HG03095 (cell line): ENCODE data around the gene AFF1.

Experiments
- ATAC-seq: cut with Tn5 transposase; IDR thresholded peaks from one replicate; pipeline ENCODE4 v1.9.1; 2021; ENCODE audit warnings: moderate library complexity; ENCODE audit not compliant: unreplicated experiment

The AFF1 gene

GRCh38 chr4:86950831-86951525 is 16.2 kb downstream of the AFF1 start:
- ATAC-seq: no peak

DNA sequence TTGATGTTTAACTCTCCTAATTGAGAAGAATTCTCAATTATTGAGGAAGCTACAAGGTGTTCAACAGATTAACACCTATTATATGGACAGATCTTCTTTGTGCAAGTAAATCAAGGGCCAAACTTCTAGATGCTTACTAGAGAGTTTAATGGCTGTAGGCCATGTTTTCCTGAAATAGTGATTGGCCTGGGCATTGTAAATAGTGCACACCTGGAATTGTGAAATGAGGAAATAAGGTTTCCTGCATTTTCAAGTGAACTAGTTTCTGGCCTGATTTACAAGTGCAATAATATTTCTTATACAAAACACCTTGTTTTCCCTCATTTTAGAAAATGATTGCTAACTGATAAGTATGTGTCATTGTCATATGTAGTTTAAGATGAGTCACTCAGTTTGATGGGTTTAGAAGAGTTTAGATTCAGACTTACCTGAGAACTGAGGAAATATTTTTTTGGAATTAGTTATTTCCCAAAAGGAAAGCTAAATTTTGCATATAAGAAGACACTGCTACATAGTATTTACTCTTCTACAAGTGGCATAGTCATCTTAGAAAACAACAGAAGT is 21.2 kb downstream of the AFF1 start:
- no peak for ATAC-seq

- ATAC-seq: peak; percentile 39
These were observed 22.4 kb downstream of the AFF1 start for GRCh38 chr4:86957215-86957614.

- no peak for ATAC-seq
These were observed 25.0 kb downstream of the AFF1 start for GRCh38 chr4:86959588-86960500.

- no peak for ATAC-seq
These were observed 25.7 kb downstream of the AFF1 start for GRCh38 chr4:86960557-86960961.

DNA sequence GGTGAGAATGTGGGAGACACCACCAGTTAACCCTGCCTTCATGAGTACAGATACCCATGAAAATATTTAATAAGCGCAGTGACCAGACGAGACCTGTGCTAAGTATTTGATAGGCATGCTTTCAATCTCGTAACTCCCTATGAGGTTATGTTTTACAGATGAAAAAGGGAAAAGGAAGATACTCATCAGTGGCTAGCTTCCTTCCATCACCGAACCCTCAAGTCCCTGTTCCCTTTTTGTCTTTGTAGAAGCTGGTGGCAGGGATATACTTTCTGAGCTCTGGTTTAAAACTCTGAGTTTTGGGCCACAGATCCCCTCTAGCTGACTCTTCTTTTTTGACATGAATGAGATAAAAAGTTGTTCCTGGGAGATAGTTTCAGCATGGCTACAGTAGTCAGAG is 26.3 kb downstream of the AFF1 start:
- ATAC-seq: no peak

DNA sequence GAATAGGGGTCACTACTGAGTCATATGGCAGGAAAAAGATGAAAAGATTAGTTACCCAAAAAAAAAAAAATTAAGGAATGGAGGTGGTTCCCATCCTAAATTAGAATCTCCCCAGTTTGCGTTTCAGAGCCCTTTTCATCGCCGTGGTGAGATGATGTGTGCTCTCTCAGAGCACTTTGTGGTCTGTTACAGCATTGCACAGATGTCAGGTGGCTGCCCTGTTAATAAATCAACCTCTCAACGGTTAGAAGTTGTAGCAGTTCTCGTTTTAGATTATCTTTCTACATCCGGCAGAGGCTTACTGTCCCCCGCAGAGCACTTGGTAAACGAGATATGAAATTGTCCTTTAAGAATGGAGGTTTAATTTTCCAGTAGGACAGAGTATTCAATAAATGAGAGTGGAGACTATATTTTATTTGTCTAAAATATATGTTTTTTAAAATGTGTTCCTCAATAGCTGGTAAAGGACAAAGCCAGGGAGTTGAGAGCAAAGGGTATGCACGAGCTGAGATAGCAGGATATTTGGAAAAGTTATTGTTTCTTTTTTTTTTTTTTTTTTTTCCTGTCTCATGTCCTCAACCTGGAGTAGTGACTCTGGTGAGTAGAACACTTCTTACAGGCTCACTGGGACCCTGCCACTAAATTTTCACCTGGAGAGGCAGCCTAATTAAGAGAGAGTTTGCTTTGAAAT is 26.9 kb downstream of the AFF1 start:
- ATAC-seq: peak; percentile 81

DNA sequence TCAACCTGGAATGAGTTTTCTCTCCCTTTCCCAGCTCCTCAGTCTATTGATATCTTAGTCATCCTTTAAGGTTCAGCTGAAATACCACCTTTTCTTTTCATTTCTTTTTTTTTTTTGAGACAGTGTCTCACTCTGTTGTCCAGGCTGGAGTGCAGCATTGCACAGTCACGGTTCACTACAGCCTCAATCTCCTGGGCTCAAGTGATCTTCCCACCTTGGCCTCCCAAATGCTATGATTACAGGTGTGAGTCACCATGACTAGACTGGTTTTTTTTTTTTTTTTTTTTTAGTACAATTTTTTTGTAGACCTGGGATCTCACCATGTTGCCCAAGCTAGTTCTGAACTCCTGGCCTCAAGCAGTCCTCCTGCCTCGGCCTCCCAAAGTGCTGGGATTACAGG is 28.9 kb downstream of the AFF1 start:
- ATAC-seq: no peak

GRCh38 chr4:86965019-86965976 is 30.5 kb downstream of the AFF1 start:
- ATAC-seq: peak; percentile 50

DNA sequence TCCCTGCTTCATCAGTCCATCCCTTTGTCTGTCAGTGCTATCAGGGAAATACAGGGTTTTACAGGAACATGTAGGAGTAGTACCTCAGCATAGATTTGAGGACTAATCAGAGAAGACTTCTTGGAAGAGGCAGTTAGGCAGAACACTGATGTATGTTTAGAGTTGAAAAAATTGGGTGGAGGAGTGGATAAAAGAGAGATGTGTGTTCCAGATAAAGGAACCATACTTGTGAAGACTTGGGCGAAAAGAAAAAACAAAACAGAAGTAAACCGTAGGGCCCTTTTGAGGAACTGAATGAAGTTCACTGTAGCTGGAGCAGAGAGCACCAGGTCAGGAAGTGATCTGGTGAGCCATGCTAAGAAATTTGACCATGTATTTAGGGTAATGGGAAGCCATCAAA is 32.3 kb downstream of the AFF1 start:
- no peak for ATAC-seq

GRCh38 chr4:86967798-86968197 is 33.0 kb downstream of the AFF1 start:
- ATAC-seq: no peak

DNA sequence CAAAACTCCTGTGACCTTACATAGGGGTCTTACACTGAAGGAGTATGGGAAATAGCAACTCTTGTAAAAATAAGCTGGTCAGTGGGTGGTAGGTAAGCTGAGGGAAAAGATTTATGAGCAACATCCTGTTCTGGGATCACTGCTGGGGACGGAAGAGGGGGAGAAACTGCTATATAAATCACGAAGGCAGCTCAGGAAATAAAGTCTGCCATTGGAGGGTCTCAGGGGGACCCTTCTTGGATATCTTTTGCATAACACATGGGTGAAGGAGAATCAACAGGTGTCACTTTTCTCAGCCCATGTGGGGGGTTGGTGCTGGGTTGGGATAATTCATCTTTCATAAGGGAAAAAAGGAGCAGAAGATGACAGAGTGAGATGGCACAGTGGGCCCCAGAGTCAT is 33.7 kb downstream of the AFF1 start:
- no peak for ATAC-seq

- ATAC-seq: no peak
These were observed 35.9 kb downstream of the AFF1 start for GRCh38 chr4:86970447-86971354.

- no peak for ATAC-seq
These were observed 36.5 kb downstream of the AFF1 start for GRCh38 chr4:86971355-86971683.

- ATAC-seq: no peak
These were observed 38.2 kb downstream of the AFF1 start for GRCh38 chr4:86972997-86973396.

GRCh38 chr4:86973668-86974067 is 38.9 kb downstream of the AFF1 start:
- no peak for ATAC-seq

- ATAC-seq: no peak
These were observed 39.8 kb downstream of the AFF1 start for GRCh38 chr4:86974551-86974994.

- ATAC-seq: no peak
These were observed 41.1 kb downstream of the AFF1 start for GRCh38 chr4:86975927-86976326.

- ATAC-seq: no peak
These were observed 42.1 kb downstream of the AFF1 start for GRCh38 chr4:86976801-86977485.
